GM12878 (cell line): ENCODE measurements around the gene IRF9. TPM values are rescaled to one million over a fixed set of nuclear protein-coding genes. Genes with fewer than 3 reads are reported as not detected.

Source experiments
- ATAC-seq: fragments of 200-7000 bp; cut with Tn5 transposase; 3 replicates; pipeline ENCODE4 v1.9.1; 2020; ENCODE audit warnings: mild to moderate bottlenecking, moderate library complexity
- BruUV-seq: library from RNA; stranded (reverse); fragments of 400-500 nt; replicated peaks from 2 replicates; lab custom pipeline; 2021; lab: Mats Ljungman, UMichigan
- CTCF ChIA-PET: fragments of 300-600 bp; sonication (Branson Sonifier 250); formaldehyde crosslinking; extraction: SDS; loops from one replicate; lab custom pipeline; 2021; ENCODE audit warnings: inconsistent platforms; lab: Yijun Ruan, JAX
- POLR2A ChIA-PET: fragments of 350-600 bp; formaldehyde crosslinking; extraction: SDS; loops from one replicate; lab custom pipeline; 2021; ENCODE audit warnings: inconsistent platforms; lab: Charles Lee
- RAD21 ChIA-PET: fragments of 300-600 bp; sonication (Branson Sonifier 250); formaldehyde crosslinking; loops from one replicate; lab custom pipeline; 2023; ENCODE audit warnings: antibody characterized with exemption; ENCODE audit not compliant: unreplicated experiment; lab: Charles Lee
- SMC1A ChIA-PET: fragments of 300-600 bp; sonication (Branson Sonifier 250); formaldehyde crosslinking; loops from one replicate; lab custom pipeline; 2023; ENCODE audit not compliant: unreplicated experiment, uncharacterized antibody; lab: Charles Lee
- DNase-seq: peaks from one replicate; pipeline ENCODE4 v3.0.0-alpha.2; 2011; ENCODE audit warnings: low read depth, low spot score
- FAIRE-seq: peaks from 3 replicates; lab custom pipeline; 2011; peaks lifted over from hg19 to GRCh38; lab: Jason Lieb, UNC
- H2AFZ ChIP-seq: 2 replicates; pipeline ENCODE4 v1.6.0; 2011; ENCODE audit warnings: low read depth, low read length, control low read depth; ENCODE audit not compliant: control insufficient read depth
- H3K27ac ChIP-seq: 2 replicates; pipeline ENCODE4 v1.5.1; 2011; ENCODE audit warnings: control low read depth; ENCODE audit not compliant: control insufficient read depth, insufficient read depth
- H3K27me3 ChIP-seq, 2 experiments: replicated peaks in 1 of 2; 2 replicates each; pipeline versions ENCODE4 v1.6.0 to v1.6.1; 2011; ENCODE audit warnings: low read length in 1 of 2; ENCODE audit not compliant: control insufficient read depth in 2 of 2, insufficient read depth in 2 of 2
- H3K36me3 ChIP-seq, 2 experiments: 2 replicates each; pipeline ENCODE4 v1.5.1; 2011; ENCODE audit warnings: low read length in 1 of 2; ENCODE audit not compliant: control insufficient read depth in 2 of 2, insufficient read depth in 2 of 2
- H3K4me1 ChIP-seq: 2 replicates; pipeline ENCODE4 v1.6.1; 2011; ENCODE audit warnings: mild to moderate bottlenecking, low read length, moderate library complexity, mixed read lengths; ENCODE audit not compliant: control insufficient read depth, insufficient read depth
- H3K4me2 ChIP-seq: 2 replicates; pipeline ENCODE4 v1.6.0; 2011; ENCODE audit warnings: control low read depth; ENCODE audit not compliant: control insufficient read depth, insufficient read depth
- H3K4me3 ChIP-seq: fragments of 200-600 bp; sonication (generic); 2 replicates; pipeline ENCODE4 v1.5.1; 2016
- H3K79me2 ChIP-seq: 2 replicates; pipeline ENCODE4 v1.6.0; 2011; ENCODE audit warnings: low read length; ENCODE audit not compliant: control insufficient read depth, insufficient read depth
- H3K9ac ChIP-seq: 2 replicates; pipeline ENCODE4 v1.8.0; 2011; ENCODE audit warnings: low read length, control low read depth, mixed read lengths; ENCODE audit not compliant: control insufficient read depth, insufficient read depth
- H3K9me3 ChIP-seq: replicated peaks from 3 replicates; pipeline ENCODE4 v1.5.1; 2011; ENCODE audit warnings: mild to moderate bottlenecking, low read length; ENCODE audit not compliant: control insufficient read depth, insufficient read depth
- H4K20me1 ChIP-seq: 2 replicates; pipeline ENCODE4 v1.6.0; 2011; ENCODE audit not compliant: control insufficient read depth, insufficient read depth
- ELK1 ChIP-seq: IDR thresholded peaks from 2 replicates; pipeline ENCODE4 v1.6.1; 2012; ENCODE audit warnings: low read depth, low read length, improper control_type of control experiment
- POLR2A ChIP-seq: IDR thresholded peaks from 2 replicates; pipeline ENCODE4 v1.6.1; 2011; ENCODE audit warnings: low read depth, mild to moderate bottlenecking, low read length
- WGBS: methylation state at CpG from one replicate; pipeline ENCODE4 v1.1.6; 2016; ENCODE audit warnings: low lambda C conversion rate; ENCODE audit not compliant: insufficient replicate concordance, insufficient coverage; ENCODE audit errors: missing lambda C conversion rate; 5-methylcytosine and 5-hydroxymethylcytosine counted together
- in situ Hi-C: fragments of 300-500 bp; cut with MboI; formaldehyde crosslinking; loops from 9 replicates; pipeline ENCODE4 v1.14.3; 2018; ENCODE audit warnings: mixed read lengths
- intact Hi-C: fragments of 100-400 bp; cut with micrococcal nuclease; formaldehyde crosslinking; loops from one replicate; pipeline ENCODE4 v1.14.2; 2022; ENCODE audit not compliant: unreplicated experiment
- polyA plus RNA-seq, 11 experiments: library from polyadenylated mRNA; depleted of rRNA in 4 of 11; unstranded in 6 of 11; stranded (reverse) in 5 of 11; fragments of >200 nt; fragmentation: Nextera tagmentation in 4 of 11; fragmentation: Illumina TruSeq in 1 of 11; extraction: Ambion mirVana in 4 of 11; extraction: Trizol in 1 of 11; gene quantifications; 1 replicate in 1 of 11; 2 replicates in 10 of 11; pipeline versions ENCODE4 v1.2.1 to v1.2.3, GENCODE V29; 2011 to 2016; ENCODE audit warnings: inconsistent platforms in 2 of 11, missing spikeins in 2 of 11, low read depth in 1 of 11
- total RNA-seq, 4 experiments: library from RNA; depleted of rRNA in 3 of 4; stranded (reverse); fragments of >200 nt in 3 of 4; fragmentation: Illumina TruSeq in 1 of 4; extraction: Trizol in 1 of 4; gene quantifications; 2 replicates each; pipeline versions ENCODE4 v1.2.1 to v1.2.3, GENCODE V29; 2013 to 2021

IRF9 gene
- total and polyA plus RNA-seq, 10 of the 15 experiments (the other 5 are each of a cell fraction or from before 2014, with no cell fraction given): 47.6 to 234 (median 148) TPM

GRCh38 chr14:24157331-24157730, 3.7 kb upstream of the IRF9 start:
- no peak overlapping the region for H2AFZ ChIP-seq

More at GRCh38 chr14:24157331-24157730, 3.7 kb upstream of the IRF9 start:
- POLR2A ChIA-PET: interaction anchor here (0.8 to 1.3 kb wide), 3 partner anchors 10 to 39 kb away, joined by 3 to 7 read pairs (median 3); partner anchors contain the start of genes PSME2 and RNF31
- DNase-seq (no peak), ATAC-seq (no peak), FAIRE-seq (no peak)
- in situ Hi-C loops: no loop called here
- H3K27me3 ChIP-seq: no peaks in the 10 kb centered on the region
- intact Hi-C loops: no loop called here
- peaks cover 11% of the 10 kb centered on the region for H3K4me1 ChIP-seq
- 94% methylated on average over 12 of the region's 12 CpGs for WGBS
- no peak overlapping the region for H3K4me3 ChIP-seq
- RAD21 ChIA-PET: no interaction called here
- H3K79me2 ChIP-seq: peaks cover 14% of the 10 kb centered on the region
- CTCF ChIA-PET: interaction anchor here (0.6 kb wide), 1 partner anchor 20 kb away, joined by 5 read pairs; no protein-coding TSS in a partner anchor
- H3K4me2 ChIP-seq: no peak overlapping the region
- SMC1A ChIA-PET: no interaction called here
- BruUV-seq: no TSS peak
- no peak overlapping the region for H3K9ac ChIP-seq
- no peaks in the 10 kb centered on the region for H4K20me1 ChIP-seq
- TF ChIP-seq ELK1 (no peak), POLR2A (peak; percentile 25; the same call in 1 of the 2 replicates)
- TF ChIP-seq, all 136 proteins: peak for 1
- Histone ChIP-seq H3K9me3 (no peaks in the 10 kb centered on the region), H3K27ac (no peak overlapping the region), H3K36me3 (peaks cover 25 to 29% of the 10 kb centered on the region in 2 experiments)
